PC-9 (cell line): ENCODE measurements around the gene HAGH. TPM values are rescaled to one million over a fixed set of nuclear protein-coding genes. Genes with fewer than 3 reads are reported as not detected.

Experiments used
- BruUV-seq: library from RNA; stranded (reverse); fragments of 400-500 nt; replicated peaks from 2 replicates; lab custom pipeline; 2021; lab: Mats Ljungman, UMichigan
- CTCF ChIA-PET: fragments of 300-600 bp; sonication (Branson Sonifier 250); formaldehyde crosslinking; loops from one replicate; lab custom pipeline; 2022; ENCODE audit warnings: antibody characterized with exemption; lab: Charles Lee
- POLR2A ChIA-PET: fragments of 300-600 bp; sonication (Branson Sonifier 250); formaldehyde crosslinking; loops from one replicate; lab custom pipeline; 2022; ENCODE audit warnings: antibody characterized with exemption; ENCODE audit not compliant: unreplicated experiment; lab: Charles Lee
- DNase-seq, 2 experiments: peaks; one replicate each; pipeline versions ENCODE4 v3.0.0 to v3.0.0-alpha.2; 2015 to 2022; ENCODE audit warnings: mixed read lengths in 1 of 2
- H2AFZ ChIP-seq: fragments of 200-600 bp; sonication (generic); 2 replicates; pipeline ENCODE4 v1.8.1; 2017; ENCODE audit warnings: antibody characterized with exemption
- H3F3A ChIP-seq: fragments of 200-600 bp; sonication (generic); 2 replicates; pipeline ENCODE4 v1.8.1; 2017; ENCODE audit warnings: antibody characterized with exemption, mild to moderate bottlenecking, low read depth; ENCODE audit not compliant: insufficient read depth
- H3K27ac ChIP-seq: fragments of 200-600 bp; sonication (generic); 2 replicates; pipeline ENCODE4 v1.6.1; 2016; ENCODE audit warnings: mixed run types
- H3K27me3 ChIP-seq: fragments of 200-600 bp; sonication (generic); 2 replicates; pipeline ENCODE4 v1.6.1; 2016; ENCODE audit warnings: low read depth, mixed run types; ENCODE audit not compliant: insufficient read depth
- H3K36me3 ChIP-seq: fragments of 200-600 bp; sonication (generic); 2 replicates; pipeline ENCODE4 v1.6.1; 2016; ENCODE audit warnings: low read depth, mixed run types
- H3K4me1 ChIP-seq: fragments of 200-600 bp; sonication (generic); replicated peaks from 2 replicates; pipeline ENCODE4 v1.6.1; 2016; ENCODE audit warnings: mixed run types; ENCODE audit not compliant: insufficient read depth
- H3K4me2 ChIP-seq: fragments of 200-600 bp; sonication (generic); 2 replicates; pipeline ENCODE4 v1.6.1; 2017; ENCODE audit warnings: mixed run types
- H3K4me3 ChIP-seq: fragments of 200-600 bp; sonication (generic); 2 replicates; pipeline ENCODE4 v1.6.1; 2016; ENCODE audit warnings: mixed run types
- H3K79me2 ChIP-seq: fragments of 200-600 bp; sonication (generic); 2 replicates; pipeline ENCODE4 v1.6.1; 2017; ENCODE audit warnings: low read depth, mixed run types
- H3K9me2 ChIP-seq: fragments of 200-600 bp; sonication (generic); 2 replicates; pipeline ENCODE4 v1.8.1; 2017; ENCODE audit warnings: mild to moderate bottlenecking; ENCODE audit not compliant: insufficient read depth
- H3K9me3 ChIP-seq: fragments of 200-600 bp; sonication (generic); 2 replicates; pipeline ENCODE4 v1.8.1; 2016; ENCODE audit warnings: low read depth; ENCODE audit not compliant: insufficient read depth
- H4K20me1 ChIP-seq: fragments of 200-600 bp; sonication (generic); 2 replicates; pipeline ENCODE4 v1.8.1; 2017; ENCODE audit not compliant: insufficient read depth
- EZH2 ChIP-seq: fragments of 200-600 bp; sonication (generic); IDR thresholded peaks from 2 replicates; pipeline ENCODE4 v1.8.0; 2017; ENCODE audit warnings: antibody characterized with exemption, low read depth
- intact Hi-C: fragments of 100-400 bp; cut with micrococcal nuclease; formaldehyde crosslinking; loops from one replicate; pipeline ENCODE4 v1.10.0; 2022; ENCODE audit not compliant: unreplicated experiment
- total RNA-seq: library from RNA; stranded (reverse); gene quantifications from 2 replicates; pipeline ENCODE4 v1.2.3, GENCODE V29; 2021
- TF ChIP-seq, protein P1 (sequence below): fragments of 200-600 bp; sonication (generic); conservative IDR thresholded peaks from 2 replicates; pipeline ENCODE4 v1.6.1; 2017; ENCODE audit warnings: mixed run types, antibody characterized with exemption, mild to moderate bottlenecking, moderate library complexity

The HAGH gene
- total RNA-seq, 1 experiment from 2014 or later = 51.8 TPM

DNA sequence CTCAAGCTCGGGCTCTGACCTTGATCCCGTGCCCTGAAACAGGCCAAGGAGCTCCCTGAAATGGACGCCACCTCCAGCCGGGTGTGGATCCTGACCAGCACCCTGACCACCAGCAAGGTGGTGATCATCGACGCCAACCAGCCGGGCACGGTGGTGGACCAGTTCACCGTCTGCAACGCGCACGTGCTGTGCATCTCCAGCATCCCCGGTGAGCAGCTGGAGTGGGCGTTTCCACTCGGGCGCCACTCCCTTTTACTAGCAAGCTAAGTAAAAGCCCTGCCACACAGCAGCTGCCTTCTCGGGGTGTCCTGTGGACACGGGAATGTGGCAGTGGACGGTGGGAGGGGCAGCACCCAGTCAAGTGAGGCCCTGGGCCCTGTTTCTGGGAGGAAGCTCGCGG, 61.7 kb downstream of the HAGH start:
- TF ChIP-seq, protein P1, sequence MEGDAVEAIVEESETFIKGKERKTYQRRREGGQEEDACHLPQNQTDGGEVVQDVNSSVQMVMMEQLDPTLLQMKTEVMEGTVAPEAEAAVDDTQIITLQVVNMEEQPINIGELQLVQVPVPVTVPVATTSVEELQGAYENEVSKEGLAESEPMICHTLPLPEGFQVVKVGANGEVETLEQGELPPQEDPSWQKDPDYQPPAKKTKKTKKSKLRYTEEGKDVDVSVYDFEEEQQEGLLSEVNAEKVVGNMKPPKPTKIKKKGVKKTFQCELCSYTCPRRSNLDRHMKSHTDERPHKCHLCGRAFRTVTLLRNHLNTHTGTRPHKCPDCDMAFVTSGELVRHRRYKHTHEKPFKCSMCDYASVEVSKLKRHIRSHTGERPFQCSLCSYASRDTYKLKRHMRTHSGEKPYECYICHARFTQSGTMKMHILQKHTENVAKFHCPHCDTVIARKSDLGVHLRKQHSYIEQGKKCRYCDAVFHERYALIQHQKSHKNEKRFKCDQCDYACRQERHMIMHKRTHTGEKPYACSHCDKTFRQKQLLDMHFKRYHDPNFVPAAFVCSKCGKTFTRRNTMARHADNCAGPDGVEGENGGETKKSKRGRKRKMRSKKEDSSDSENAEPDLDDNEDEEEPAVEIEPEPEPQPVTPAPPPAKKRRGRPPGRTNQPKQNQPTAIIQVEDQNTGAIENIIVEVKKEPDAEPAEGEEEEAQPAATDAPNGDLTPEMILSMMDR = no peak
- TF ChIP-seq EZH2 = no peak
- Histone ChIP-seq H4K20me1 (no peaks in the 10 kb centered on the region), H3K9me2 (no peaks in the 10 kb centered on the region), H3K4me2 (no peak overlapping the region), H3K4me3 (no peak overlapping the region), H3K4me1 (0 out of 2 replicates have a peak, but pooled peaks cover under 1% of the 10 kb centered on the region), H3K36me3 (no peaks in the 10 kb centered on the region), H3K9me3 (no peaks in the 10 kb centered on the region), H3F3A (0 out of 2 replicates have a peak, but pooled peaks cover 6% of the 10 kb centered on the region), H3K79me2 (no peaks in the 10 kb centered on the region), H3K27ac (no peak overlapping the region), H3K27me3 (no peaks in the 10 kb centered on the region), H2AFZ (no peak overlapping the region)
- ChIA-PET CTCF (no interaction called here), POLR2A (no interaction called here)
- intact Hi-C loops = no loop called here
- DNase-seq = no peak
- no TSS peak for BruUV-seq

GRCh38 chr16:1763521-1764511, 62.8 kb downstream of the HAGH start:
- Histone ChIP-seq H3K4me1 (no peaks in the 10 kb centered on the region), H3K79me2 (no peaks in the 10 kb centered on the region), H3K27me3 (no peaks in the 10 kb centered on the region), H3K9me2 (no peaks in the 10 kb centered on the region), H3K4me3 (no peak overlapping the region), H3K27ac (no peak overlapping the region), H3K4me2 (no peak overlapping the region), H4K20me1 (no peaks in the 10 kb centered on the region), H3K36me3 (no peaks in the 10 kb centered on the region), H3K9me3 (no peaks in the 10 kb centered on the region), H2AFZ (no peak overlapping the region), H3F3A (no peaks in the 10 kb centered on the region)
- no peak for DNase-seq
- TF ChIP-seq, protein P1 = no peak; the same call in 1 of the 2 replicates
- TF ChIP-seq EZH2 = no peak
- BruUV-seq = no TSS peak
- ChIA-PET CTCF (no interaction called here), POLR2A (no interaction called here)
- intact Hi-C loops = no loop called here

- H3F3A ChIP-seq = no peaks in the 10 kb centered on the region
- H4K20me1 ChIP-seq = no peaks in the 10 kb centered on the region
- no peak overlapping the region for H3K4me3 ChIP-seq
- BruUV-seq = no TSS peak
- H3K27me3 ChIP-seq = no peaks in the 10 kb centered on the region
- no peak overlapping the region for H3K4me2 ChIP-seq
- H3K36me3 ChIP-seq = no peaks in the 10 kb centered on the region
- no peak overlapping the region for H3K27ac ChIP-seq
- CTCF ChIA-PET = no interaction called here
- intact Hi-C loops = no loop called here
- H3K9me2 ChIP-seq = no peaks in the 10 kb centered on the region
- DNase-seq = no peak
- no peaks in the 10 kb centered on the region for H3K79me2 ChIP-seq
- no peaks in the 10 kb centered on the region for H3K4me1 ChIP-seq
- TF ChIP-seq, protein P1 = no peak
- TF ChIP-seq EZH2 = no peak
- POLR2A ChIA-PET = no interaction called here
- H3K9me3 ChIP-seq = no peaks in the 10 kb centered on the region
- H2AFZ ChIP-seq = no peak overlapping the region
Observed at GRCh38 chr16:1762879-1763520, 63.6 kb downstream of the HAGH start.
